Immature natural killer cell (primary cell): ENCODE results near the gene TTLL4. TPM values are rescaled to one million over a fixed set of nuclear protein-coding genes. Genes with fewer than 3 reads are reported as not detected.
"Not testable (repeated sequence)": the region's sequence is repeated elsewhere in the genome, so short reads cannot be mapped to it uniquely, and the experiment has no call there.

Experiments used
- DNase-seq, 3 donors: peaks; one replicate each; pipeline ENCODE4 v3.0.0; 2022; ENCODE audit warnings: mixed read lengths in 1 of 3
- H3K27ac Mint-ChIP-seq, 6 donors: one replicate each; pipeline ENCODE4 v1.8.0; 2020; ENCODE audit warnings: mixed read lengths in 6 of 6, mild to moderate bottlenecking in 5 of 6, inconsistent platforms in 4 of 6, moderate library complexity in 3 of 6
- H3K27me3 Mint-ChIP-seq, 3 donors: one replicate each; pipeline ENCODE4 v1.8.0; 2020 to 2021; ENCODE audit warnings: low read depth in 3 of 3, mild to moderate bottlenecking in 3 of 3, mixed read lengths in 3 of 3, moderate library complexity in 3 of 3, inconsistent platforms in 1 of 3
- H3K36me3 Mint-ChIP-seq, 3 donors: one replicate each; pipeline ENCODE4 v1.8.0; 2020; ENCODE audit warnings: mixed read lengths in 3 of 3, inconsistent platforms in 2 of 3, mild to moderate bottlenecking in 2 of 3
- H3K4me1 Mint-ChIP-seq, 2 donors: one replicate each; pipeline ENCODE4 v1.8.0; 2020; ENCODE audit warnings: inconsistent platforms in 2 of 2, mild to moderate bottlenecking in 2 of 2, mixed read lengths in 2 of 2, moderate library complexity in 1 of 2
- H3K4me3 Mint-ChIP-seq, 5 donors: one replicate each; pipeline ENCODE4 v1.8.0; 2020; ENCODE audit warnings: mild to moderate bottlenecking in 5 of 5, mixed read lengths in 5 of 5, inconsistent platforms in 3 of 5, moderate library complexity in 3 of 5
- H3K9me3 Mint-ChIP-seq, 6 donors: one replicate each; pipeline ENCODE4 v1.8.0; 2020; ENCODE audit warnings: mild to moderate bottlenecking in 6 of 6, mixed read lengths in 6 of 6, inconsistent platforms in 4 of 6, moderate library complexity in 3 of 6
- polyA plus RNA-seq, 3 donors: library from polyadenylated mRNA; unstranded; fragments of 300-500 nt; fragmentation: Illumina TruSeq; gene quantifications; one replicate each; pipeline ENCODE4 v1.2.3, GENCODE V29; 2021

TTLL4 gene
- polyA plus RNA-seq, 3 donors from 2014 or later, result 0.14 to 5.4 (median 3.8) TPM

DNA sequence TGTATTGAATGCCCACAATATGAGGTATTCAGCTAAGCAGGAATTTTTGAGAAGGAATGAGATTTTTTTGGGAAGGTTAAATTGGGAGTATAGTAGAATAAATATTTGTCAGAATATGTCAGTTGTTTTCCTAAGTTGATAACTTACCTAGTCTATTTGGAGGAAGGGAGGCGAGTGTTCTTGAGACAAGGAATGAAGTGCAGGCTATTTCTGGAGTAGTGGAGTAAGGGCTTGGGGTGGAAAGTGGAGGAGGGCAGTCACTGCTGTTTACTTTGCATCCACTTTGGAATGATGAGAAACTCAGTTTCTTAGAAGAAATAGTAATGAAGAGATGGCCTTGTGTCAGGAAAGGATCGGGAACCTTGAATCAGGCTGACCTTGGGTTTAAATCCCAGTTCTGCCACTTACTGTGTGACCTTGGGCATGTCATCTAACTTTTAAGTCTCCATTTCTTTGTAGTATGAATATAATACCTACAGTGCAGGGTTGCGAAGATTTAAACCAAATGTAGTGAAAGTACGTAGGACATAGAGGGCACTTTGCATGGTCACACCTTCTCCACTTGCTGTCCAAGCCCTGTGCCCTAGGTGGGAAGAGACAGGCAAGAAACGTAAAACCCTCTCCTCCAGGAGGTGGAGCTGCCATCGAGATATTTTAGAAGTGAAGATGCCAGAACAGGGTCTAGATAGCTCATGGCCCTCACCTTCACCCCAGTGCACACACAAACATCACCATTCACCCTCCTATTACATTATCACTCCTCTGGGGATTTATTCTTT is 46.2 kb downstream of the TTLL4 start:
- Mint-ChIP-seq H3K36me3 (peaks cover 21 to 40% (median 23%) of the 10 kb centered on the region in 3 donors), H3K27ac (no peak overlapping the region), H3K4me1 (no peaks in the 10 kb centered on the region), H3K4me3 (no peak overlapping the region), H3K9me3 (no peaks in the 10 kb centered on the region), H3K27me3 (no peaks in the 10 kb centered on the region)
- DNase-seq, result no peak

DNA sequence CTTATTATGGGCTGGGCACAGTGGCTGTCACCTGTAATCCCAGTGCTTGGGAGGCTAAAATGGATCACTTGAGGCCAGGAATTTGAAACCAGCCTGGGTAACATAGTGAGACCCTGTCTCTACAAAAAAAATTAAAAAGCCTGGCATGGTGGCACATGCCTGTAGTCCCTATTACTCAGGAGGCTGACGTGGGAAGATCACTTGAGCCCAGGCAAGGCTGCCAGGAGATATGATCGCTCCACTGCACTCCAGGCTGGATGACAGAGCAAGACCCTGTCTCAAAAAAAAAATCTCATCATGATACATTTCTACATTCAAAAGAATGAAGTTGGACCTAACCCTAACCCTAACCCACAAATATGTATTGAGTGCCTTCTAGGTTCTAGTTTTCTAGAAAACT is 51.2 kb downstream of the TTLL4 start:
- H3K4me3 Mint-ChIP-seq, result no peak overlapping the region
- no peaks in the 10 kb centered on the region for H3K36me3 Mint-ChIP-seq
- H3K4me1 Mint-ChIP-seq, result no peaks in the 10 kb centered on the region
- peaks cover 0 to 1% (median 0%) of the 10 kb centered on the region in 3 donors for H3K27me3 Mint-ChIP-seq
- H3K9me3 Mint-ChIP-seq, result no peaks in the 10 kb centered on the region
- no peak overlapping the region for H3K27ac Mint-ChIP-seq
- DNase-seq, result no peak

- H3K27ac Mint-ChIP-seq, H3K27me3 Mint-ChIP-seq, DNase-seq, H3K4me3 Mint-ChIP-seq, H3K4me1 Mint-ChIP-seq: not testable (repeated sequence)
- H3K36me3 Mint-ChIP-seq, result peaks cover 23 to 38% (median 26%) of the 10 kb centered on the region in 3 donors
- peaks cover 3 to 17% (median 10%) of the 10 kb centered on the region in 6 donors for H3K9me3 Mint-ChIP-seq
Observed at GRCh38 chr2:218772759-218773158, 62.1 kb downstream of the TTLL4 start.

- peaks cover 6 to 17% (median 11%) of the 10 kb centered on the region in 6 donors for H3K9me3 Mint-ChIP-seq
- peaks cover 2 to 12% (median 10%) of the 10 kb centered on the region in 3 donors for H3K27me3 Mint-ChIP-seq
- no peak overlapping the region for H3K4me3 Mint-ChIP-seq
- peaks cover 26 to 44% (median 29%) of the 10 kb centered on the region in 3 donors for H3K36me3 Mint-ChIP-seq
- DNase-seq, result no peak
- H3K4me1 Mint-ChIP-seq, result no peaks in the 10 kb centered on the region
- no peak overlapping the region for H3K27ac Mint-ChIP-seq
Observed at GRCh38 chr2:218773881-218774280, 63.2 kb downstream of the TTLL4 start.

DNA sequence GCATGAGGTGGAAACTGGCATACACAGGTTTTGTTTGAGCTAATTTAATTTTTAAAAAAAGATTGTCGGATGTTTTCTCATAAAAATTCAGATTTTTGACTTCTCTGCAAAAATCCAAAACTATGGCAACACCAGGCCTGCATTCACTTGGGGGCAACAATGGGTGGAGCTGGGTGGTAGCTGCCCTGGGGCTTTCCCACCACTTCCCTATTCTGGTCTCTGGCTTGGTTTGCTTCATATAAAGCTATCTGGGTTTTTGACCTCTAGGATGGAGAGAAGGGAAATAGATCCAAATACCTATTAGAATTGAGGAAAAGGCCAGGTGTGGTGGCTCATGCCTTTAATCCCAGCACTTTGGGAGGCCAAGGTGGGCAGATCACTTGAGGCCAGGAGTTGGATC is 65.9 kb downstream of the TTLL4 start:
- H3K4me3 Mint-ChIP-seq, result no peak overlapping the region
- no peak for DNase-seq
- no peak overlapping the region for H3K27ac Mint-ChIP-seq
- peaks cover 24 to 41% (median 30%) of the 10 kb centered on the region in 3 donors for H3K36me3 Mint-ChIP-seq
- H3K27me3 Mint-ChIP-seq, result peaks cover 2 to 25% (median 19%) of the 10 kb centered on the region in 3 donors
- H3K9me3 Mint-ChIP-seq, result peaks cover 6 to 17% (median 11%) of the 10 kb centered on the region in 6 donors
- peaks cover 0 to 2% of the 10 kb centered on the region in 2 donors for H3K4me1 Mint-ChIP-seq

- H3K27me3 Mint-ChIP-seq, result peaks cover 5 to 30% (median 20%) of the 10 kb centered on the region in 3 donors
- no peak overlapping the region for H3K27ac Mint-ChIP-seq
- peaks cover 0 to 3% of the 10 kb centered on the region in 2 donors for H3K4me1 Mint-ChIP-seq
- H3K9me3 Mint-ChIP-seq, result peaks cover 6 to 17% (median 11%) of the 10 kb centered on the region in 6 donors
- peaks cover 18 to 34% (median 25%) of the 10 kb centered on the region in 3 donors for H3K36me3 Mint-ChIP-seq
- no peak overlapping the region for H3K4me3 Mint-ChIP-seq
- no peak for DNase-seq
Observed at GRCh38 chr2:218777276-218777990, 66.8 kb downstream of the TTLL4 start.

GRCh38 chr2:218780046-218780445 is 69.4 kb downstream of the TTLL4 start:
- Mint-ChIP-seq H3K4me3 (no peak overlapping the region), H3K4me1 (peaks cover 0 to 3% of the 10 kb centered on the region in 2 donors), H3K9me3 (peaks cover 6 to 17% (median 11%) of the 10 kb centered on the region in 6 donors), H3K36me3 (peaks cover 16 to 20% (median 18%) of the 10 kb centered on the region in 3 donors), H3K27me3 (peaks cover 8 to 41% (median 34%) of the 10 kb centered on the region in 3 donors), H3K27ac (no peak overlapping the region)
- DNase-seq, result no peak

GRCh38 chr2:218780851-218781690 is 70.4 kb downstream of the TTLL4 start:
- DNase-seq, result no peak
- Mint-ChIP-seq H3K36me3 (peaks cover 14 to 18% (median 17%) of the 10 kb centered on the region in 3 donors), H3K27me3 (peaks cover 8 to 37% (median 34%) of the 10 kb centered on the region in 3 donors), H3K4me3 (peak overlapping the region in 1 of 5 donors; percentile 3), H3K4me1 (peaks cover 0 to 3% of the 10 kb centered on the region in 2 donors), H3K9me3 (peaks cover 6 to 15% (median 11%) of the 10 kb centered on the region in 6 donors), H3K27ac (no peak overlapping the region)

DNA sequence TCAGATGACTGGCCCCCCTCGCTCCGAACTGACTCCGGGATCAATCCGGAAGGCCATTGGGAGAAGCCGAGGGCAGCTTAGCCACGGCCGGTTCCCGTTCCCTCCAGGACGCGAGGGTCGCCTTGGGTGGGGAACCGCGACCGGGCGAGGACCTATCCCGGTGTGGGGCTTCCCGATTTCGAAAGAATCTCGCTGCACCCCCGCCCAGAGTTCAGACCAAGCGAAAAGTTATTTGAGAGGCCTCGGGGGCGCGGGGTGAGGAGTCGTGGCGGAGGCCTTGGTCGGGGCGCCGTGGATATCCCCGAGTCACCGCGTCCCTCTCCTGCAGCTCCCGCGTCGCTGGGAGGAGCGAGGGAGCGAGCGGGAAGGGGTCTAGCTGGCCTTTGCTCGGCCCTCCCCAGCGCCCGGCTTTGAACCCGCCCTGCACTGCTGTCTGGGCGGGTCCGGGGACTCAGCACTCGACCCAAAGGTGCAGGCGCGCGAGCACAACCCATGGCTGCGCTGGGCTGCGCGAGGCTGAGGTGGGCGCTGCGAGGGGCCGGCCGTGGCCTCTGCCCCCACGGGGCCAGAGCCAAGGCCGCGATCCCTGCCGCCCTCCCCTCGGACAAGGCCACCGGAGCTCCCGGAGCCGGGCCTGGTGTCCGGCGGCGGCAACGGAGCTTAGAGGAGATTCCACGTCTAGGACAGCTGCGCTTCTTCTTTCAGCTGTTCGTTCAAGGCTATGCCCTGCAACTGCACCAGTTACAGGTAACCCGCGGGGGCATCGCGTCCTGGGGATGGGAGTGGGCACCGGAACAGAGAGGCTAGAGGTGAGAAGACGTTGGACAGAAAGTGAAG is 71.3 kb downstream of the TTLL4 start, which contains the start of gene CYP27A1:
CYP27A1 (plus strand) TSS at position 457 of the 837 bp plus-strand sequence; CDS start at position 493, 36 bp downstream.
- no peak for DNase-seq
- H3K27me3 Mint-ChIP-seq, result peaks cover 8 to 37% (median 34%) of the 10 kb centered on the region in 3 donors
- H3K36me3 Mint-ChIP-seq, result peaks cover 9 to 16% (median 13%) of the 10 kb centered on the region in 3 donors
- H3K27ac Mint-ChIP-seq, result no peak within 1 kb of the TSS
- peaks cover 5 to 12% (median 7%) of the 10 kb centered on the region in 6 donors for H3K9me3 Mint-ChIP-seq
- H3K4me1 Mint-ChIP-seq, result peaks cover 0 to 3% of the 10 kb centered on the region in 2 donors
- H3K4me3 Mint-ChIP-seq, result peak within 1 kb of the TSS in 1 of 5 donors; percentile 38

DNA sequence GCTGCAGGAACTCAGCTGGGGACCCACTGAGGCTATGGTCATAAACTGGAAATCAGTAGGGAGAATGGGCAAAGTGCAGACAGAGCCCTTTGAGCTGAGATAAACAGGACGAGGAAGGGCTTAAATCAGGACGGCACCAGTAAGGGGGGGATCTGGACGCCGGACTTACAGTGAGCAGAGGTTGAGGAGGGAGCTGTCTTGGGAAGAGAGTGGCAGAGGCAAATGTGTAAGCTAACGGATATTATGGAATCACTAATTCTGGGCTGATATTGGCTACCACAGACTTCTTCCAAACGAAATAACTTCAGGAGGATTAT is 71.9 kb downstream of the TTLL4 start:
- Mint-ChIP-seq H3K4me3 (peak overlapping the region in 1 of 5 donors; percentile 38), H3K9me3 (peaks cover under 1 to 8% (median 1%) of the 10 kb centered on the region in 6 donors), H3K4me1 (peaks cover 0 to 3% of the 10 kb centered on the region in 2 donors), H3K27me3 (peaks cover 8 to 35% (median 34%) of the 10 kb centered on the region in 3 donors), H3K36me3 (peaks cover 4 to 11% (median 9%) of the 10 kb centered on the region in 3 donors), H3K27ac (no peak overlapping the region)
- no peak for DNase-seq

DNA sequence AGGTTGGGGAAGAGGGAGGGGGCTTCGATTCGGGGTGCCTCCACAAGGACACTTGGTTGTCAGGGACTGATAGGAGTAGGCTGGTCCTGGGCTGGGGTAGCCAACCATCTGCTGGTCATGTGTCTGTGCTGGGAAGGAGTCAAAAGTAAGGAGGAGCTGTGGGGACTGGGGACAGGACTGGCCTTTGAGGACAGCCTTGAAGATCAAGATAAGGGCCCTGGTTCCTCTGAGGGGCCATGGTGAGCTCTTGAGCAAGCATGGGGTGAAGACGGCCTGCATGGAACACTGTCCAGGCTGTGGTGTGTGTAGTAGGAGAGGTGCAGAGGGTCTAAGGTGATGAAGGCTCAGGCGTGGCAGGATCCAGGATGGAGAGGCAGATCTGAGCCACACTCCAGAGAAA is 73.1 kb downstream of the TTLL4 start:
- peaks cover 8 to 35% (median 28%) of the 10 kb centered on the region in 3 donors for H3K27me3 Mint-ChIP-seq
- no peak for DNase-seq
- peaks cover 3 to 7% (median 5%) of the 10 kb centered on the region in 3 donors for H3K36me3 Mint-ChIP-seq
- H3K4me1 Mint-ChIP-seq, result peaks cover 0 to 3% of the 10 kb centered on the region in 2 donors
- no peak overlapping the region for H3K4me3 Mint-ChIP-seq
- no peak overlapping the region for H3K27ac Mint-ChIP-seq
- H3K9me3 Mint-ChIP-seq, result peaks cover 0 to 4% (median 0%) of the 10 kb centered on the region in 6 donors

DNA sequence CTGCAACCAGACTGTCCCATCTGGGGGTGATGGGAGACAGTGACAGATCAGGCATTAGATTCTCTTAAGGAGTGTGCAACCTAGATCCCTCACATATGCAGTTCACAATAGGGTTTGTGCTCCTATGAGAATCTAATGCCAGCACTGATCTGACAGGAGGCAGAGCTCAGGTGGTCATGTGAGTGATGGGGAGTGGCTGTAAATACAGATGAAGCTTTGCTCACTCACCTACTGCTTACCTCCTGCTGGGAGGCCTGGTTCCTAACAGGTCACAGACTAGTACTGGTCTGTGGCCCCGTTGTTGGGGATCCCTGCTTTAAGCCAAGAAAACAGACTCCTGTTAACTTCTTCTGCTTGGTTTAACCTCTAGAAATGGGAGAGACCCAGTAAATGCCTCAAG is 74.5 kb downstream of the TTLL4 start:
- peaks cover 0 to 3% of the 10 kb centered on the region in 2 donors for H3K4me1 Mint-ChIP-seq
- peaks cover 0 to 2% (median 0%) of the 10 kb centered on the region in 3 donors for H3K36me3 Mint-ChIP-seq
- H3K4me3 Mint-ChIP-seq, result no peak overlapping the region
- no peak overlapping the region for H3K27ac Mint-ChIP-seq
- H3K9me3 Mint-ChIP-seq, result peaks cover 0 to 4% (median 0%) of the 10 kb centered on the region in 6 donors
- H3K27me3 Mint-ChIP-seq, result peaks cover 8 to 27% (median 24%) of the 10 kb centered on the region in 3 donors
- DNase-seq, result no peak
